IgD-negative memory B cell (primary cell): ENCODE measurements around the gene CCNY. TPM values are rescaled to one million over a fixed set of nuclear protein-coding genes. Genes with fewer than 3 reads are reported as not detected.
A peak's percentile ranks its signal among the peaks of the same experiment; 100 is the strongest.

Experiments
- H3K27ac Mint-ChIP-seq, 3 donors: one replicate each; pipeline ENCODE4 v1.8.0; 2020 to 2022; ENCODE audit warnings: mild to moderate bottlenecking in 3 of 3, mixed read lengths in 3 of 3, moderate library complexity in 1 of 3
- H3K27me3 Mint-ChIP-seq: one replicate; pipeline ENCODE4 v1.8.0; 2021; ENCODE audit warnings: mixed read lengths
- H3K36me3 Mint-ChIP-seq: one replicate; pipeline ENCODE4 v1.8.0; 2020; ENCODE audit warnings: mild to moderate bottlenecking, mixed read lengths
- H3K4me1 Mint-ChIP-seq, 3 donors: one replicate each; pipeline ENCODE4 v1.8.0; 2020 to 2022; ENCODE audit warnings: mixed read lengths in 3 of 3, mild to moderate bottlenecking in 1 of 3
- H3K4me3 Mint-ChIP-seq, 4 donors: one replicate each; pipeline ENCODE4 v1.8.0; 2020 to 2022; ENCODE audit warnings: mild to moderate bottlenecking in 4 of 4, mixed read lengths in 4 of 4, moderate library complexity in 3 of 4
- H3K9me3 Mint-ChIP-seq, 3 donors: one replicate each; pipeline ENCODE4 v1.8.0; 2020 to 2021; ENCODE audit warnings: mixed read lengths in 3 of 3, mild to moderate bottlenecking in 1 of 3
- polyA plus RNA-seq: library from polyadenylated mRNA; unstranded; fragments of 300-500 nt; fragmentation: Illumina TruSeq; gene quantifications from one replicate; pipeline ENCODE4 v1.2.3, GENCODE V29; 2021

Gene CCNY
- polyA plus RNA-seq, 1 donor from 2014 or later = 8.3 TPM

DNA sequence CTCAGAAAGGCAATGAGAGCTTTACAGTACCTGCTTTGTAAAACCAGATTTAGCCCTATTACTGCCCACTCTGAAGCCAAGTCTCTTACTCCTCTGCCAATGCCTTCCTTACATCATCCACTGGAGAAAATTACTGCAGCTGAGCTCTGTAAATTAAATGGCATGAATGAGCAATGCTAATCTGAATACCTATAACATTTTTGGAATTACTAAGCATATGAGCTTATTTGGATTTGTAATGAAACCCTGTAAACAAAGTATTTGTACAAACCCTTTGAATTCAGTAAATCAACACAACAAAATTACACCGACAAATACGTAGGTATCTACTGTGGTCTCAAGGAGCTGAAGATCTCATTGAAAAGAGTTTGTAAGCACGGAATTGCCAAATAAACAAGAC lies 12.1 kb upstream of the CCNY start:
- Mint-ChIP-seq H3K4me3 (no peak overlapping the region), H3K9me3 (peaks cover 0 to 2% (median 0%) of the 10 kb centered on the region in 3 donors), H3K27me3 (no peaks in the 10 kb centered on the region), H3K27ac (no peak overlapping the region), H3K36me3 (peaks cover 9% of the 10 kb centered on the region), H3K4me1 (peaks cover 5 to 17% (median 12%) of the 10 kb centered on the region in 3 donors)

- no peaks in the 10 kb centered on the region for H3K27me3 Mint-ChIP-seq
- H3K4me3 Mint-ChIP-seq = no peak overlapping the region
- peaks cover 9% of the 10 kb centered on the region for H3K36me3 Mint-ChIP-seq
- H3K27ac Mint-ChIP-seq = no peak overlapping the region
- peaks cover 0 to 2% (median 0%) of the 10 kb centered on the region in 3 donors for H3K9me3 Mint-ChIP-seq
- peaks cover 12 to 21% (median 19%) of the 10 kb centered on the region in 3 donors for H3K4me1 Mint-ChIP-seq
These were observed 9.7 kb upstream of the CCNY start for GRCh38 chr10:35326466-35327235.

GRCh38 chr10:35327790-35328403 lies 8.4 kb upstream of the CCNY start:
- no peak overlapping the region for H3K27ac Mint-ChIP-seq
- no peaks in the 10 kb centered on the region for H3K9me3 Mint-ChIP-seq
- H3K4me1 Mint-ChIP-seq = peaks cover 15 to 26% (median 22%) of the 10 kb centered on the region in 3 donors
- no peak overlapping the region for H3K4me3 Mint-ChIP-seq
- no peaks in the 10 kb centered on the region for H3K27me3 Mint-ChIP-seq
- peaks cover 5% of the 10 kb centered on the region for H3K36me3 Mint-ChIP-seq

- H3K9me3 Mint-ChIP-seq = no peaks in the 10 kb centered on the region
- no peaks in the 10 kb centered on the region for H3K27me3 Mint-ChIP-seq
- H3K4me1 Mint-ChIP-seq = peaks cover 21 to 28% (median 27%) of the 10 kb centered on the region in 3 donors
- no peak overlapping the region for H3K4me3 Mint-ChIP-seq
- H3K27ac Mint-ChIP-seq = no peak overlapping the region
- H3K36me3 Mint-ChIP-seq = peaks cover 4% of the 10 kb centered on the region
These were observed 7.8 kb upstream of the CCNY start for GRCh38 chr10:35328404-35329037.

DNA sequence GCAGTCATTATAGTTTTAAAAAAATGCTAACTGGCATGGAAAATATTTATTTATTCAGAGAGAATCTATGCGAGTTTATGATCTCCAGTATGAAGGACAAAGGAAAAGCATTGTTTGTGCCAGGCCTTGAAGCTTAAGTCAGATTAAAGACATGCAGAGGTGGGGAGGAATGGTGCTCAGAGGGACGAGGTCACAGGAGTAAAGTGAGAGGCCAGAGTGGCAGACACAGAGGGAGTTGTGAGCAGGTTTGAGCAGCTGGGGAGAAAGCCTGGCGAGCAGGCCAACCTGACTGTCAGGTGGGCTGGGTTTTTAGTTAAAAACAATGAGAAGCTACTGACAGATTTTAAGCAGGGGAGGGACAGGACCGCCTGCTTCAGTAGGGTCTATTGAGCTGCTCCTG lies 6.8 kb upstream of the CCNY start:
- Mint-ChIP-seq H3K27me3 (no peaks in the 10 kb centered on the region), H3K36me3 (peaks cover 4% of the 10 kb centered on the region), H3K4me3 (no peak overlapping the region), H3K27ac (no peak overlapping the region), H3K9me3 (no peaks in the 10 kb centered on the region), H3K4me1 (peaks cover 23 to 34% (median 33%) of the 10 kb centered on the region in 3 donors)

GRCh38 chr10:35331894-35332640 lies 4.2 kb upstream of the CCNY start:
- Mint-ChIP-seq H3K27me3 (no peaks in the 10 kb centered on the region), H3K4me3 (peak overlapping the region in 3 of 4 donors; percentile 32 to 48 (median 33)), H3K36me3 (peaks cover 4% of the 10 kb centered on the region), H3K27ac (no peak overlapping the region), H3K9me3 (no peaks in the 10 kb centered on the region), H3K4me1 (peaks cover 29 to 45% (median 38%) of the 10 kb centered on the region in 3 donors)

DNA sequence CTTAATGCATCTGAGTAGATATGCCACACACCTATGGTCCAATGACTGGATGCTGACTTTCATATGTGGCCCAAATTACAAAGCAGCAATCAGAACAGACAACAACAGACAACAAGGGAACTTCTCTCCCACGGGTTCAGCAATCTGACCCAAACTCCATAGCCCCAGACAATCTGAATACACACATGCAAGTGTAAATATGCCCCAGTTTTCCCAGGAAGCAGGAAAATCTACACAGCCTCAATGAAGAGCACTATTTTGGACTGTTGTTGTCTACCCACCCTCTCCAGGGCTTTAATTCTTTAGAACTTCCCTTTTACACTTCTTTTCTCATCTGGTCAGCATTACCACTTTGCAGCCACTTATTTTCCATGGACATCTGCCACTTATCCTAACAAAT lies 2.0 kb upstream of the CCNY start:
- no peaks in the 10 kb centered on the region for H3K27me3 Mint-ChIP-seq
- peaks cover 3% of the 10 kb centered on the region for H3K36me3 Mint-ChIP-seq
- peak overlapping the region; percentile 30 to 88 (median 72) for H3K4me3 Mint-ChIP-seq
- no peaks in the 10 kb centered on the region for H3K9me3 Mint-ChIP-seq
- peaks cover 41 to 54% (median 47%) of the 10 kb centered on the region in 3 donors for H3K4me1 Mint-ChIP-seq
- peak overlapping the region in 1 of 3 donors; percentile 11 for H3K27ac Mint-ChIP-seq

GRCh38 chr10:35335133-35336083 lies 901 bp upstream of the CCNY start:
- H3K36me3 Mint-ChIP-seq = peaks cover 3% of the 10 kb centered on the region
- H3K9me3 Mint-ChIP-seq = no peaks in the 10 kb centered on the region
- peak overlapping the region; percentile 84 to 95 (median 90) for H3K4me3 Mint-ChIP-seq
- H3K27ac Mint-ChIP-seq = peak overlapping the region; percentile 81 to 95 (median 84)
- no peaks in the 10 kb centered on the region for H3K27me3 Mint-ChIP-seq
- peaks cover 43 to 59% (median 51%) of the 10 kb centered on the region in 3 donors for H3K4me1 Mint-ChIP-seq

DNA sequence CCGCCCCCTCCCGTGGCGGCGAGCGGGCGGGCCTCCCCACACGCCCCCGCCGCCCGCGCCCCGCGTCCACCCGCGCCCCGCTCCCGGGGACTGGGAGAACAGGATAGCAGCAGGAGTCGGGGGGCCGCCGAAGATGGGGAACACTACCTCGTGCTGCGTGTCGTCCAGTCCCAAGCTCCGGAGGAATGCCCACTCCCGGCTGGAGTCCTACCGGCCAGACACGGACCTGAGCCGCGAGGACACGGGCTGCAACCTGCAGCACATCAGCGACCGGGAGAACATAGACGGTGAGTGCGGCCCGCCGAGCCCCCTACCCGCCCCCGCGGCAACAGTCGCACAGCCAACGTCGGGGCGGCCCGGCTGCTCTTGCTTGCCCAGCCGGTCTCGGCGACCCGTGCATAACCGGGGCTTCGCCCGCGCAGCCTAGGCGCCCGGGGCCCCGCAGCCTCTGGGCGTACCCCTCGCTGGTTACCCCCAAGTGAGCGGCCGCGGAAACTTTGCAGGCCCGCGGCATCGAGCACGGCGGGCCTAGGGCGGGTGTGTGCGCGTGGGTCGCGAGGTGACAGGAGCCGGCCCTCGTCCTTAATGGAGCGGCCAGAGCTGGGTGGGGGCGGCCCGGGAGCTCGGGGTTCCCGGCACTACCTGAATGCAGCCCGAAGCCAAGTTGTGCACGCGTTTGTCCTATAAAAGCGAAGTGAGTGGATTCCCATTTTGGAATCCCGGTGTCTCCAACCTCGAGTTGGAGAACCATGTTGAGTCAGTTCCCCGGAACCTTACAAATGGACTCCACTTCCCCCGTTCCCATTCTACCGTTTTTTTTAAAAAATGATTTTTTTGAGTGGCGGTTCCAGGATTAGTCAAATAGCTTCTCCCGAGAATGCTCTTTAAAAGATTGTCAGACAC lies 863 bp downstream of the CCNY start:
- H3K36me3 Mint-ChIP-seq = no peaks in the 10 kb centered on the region

GRCh38 chr10:35339942-35340341 lies 3.6 kb downstream of the CCNY start:
- H3K27me3 Mint-ChIP-seq = no peaks in the 10 kb centered on the region
- H3K27ac Mint-ChIP-seq = peak overlapping the region; percentile 48 to 79 (median 71)
- H3K4me1 Mint-ChIP-seq = peaks cover 42 to 57% (median 51%) of the 10 kb centered on the region in 3 donors
- no peaks in the 10 kb centered on the region for H3K9me3 Mint-ChIP-seq
- peak overlapping the region in 3 of 4 donors; percentile 15 to 93 (median 70) for H3K4me3 Mint-ChIP-seq
- no peaks in the 10 kb centered on the region for H3K36me3 Mint-ChIP-seq

More for the DNA sequence above, 863 bp downstream of the CCNY start:
- Mint-ChIP-seq H3K4me3 (peak overlapping the region; percentile 84 to 93 (median 88)), H3K9me3 (no peaks in the 10 kb centered on the region), H3K27me3 (no peaks in the 10 kb centered on the region), H3K4me1 (peaks cover 53 to 63% (median 62%) of the 10 kb centered on the region in 3 donors), H3K27ac (peak overlapping the region; percentile 33 to 79 (median 71))

GRCh38 chr10:35340975-35341374 lies 4.7 kb downstream of the CCNY start:
- Mint-ChIP-seq H3K36me3 (no peaks in the 10 kb centered on the region), H3K4me3 (peak overlapping the region in 3 of 4 donors; percentile 6 to 32 (median 6)), H3K9me3 (no peaks in the 10 kb centered on the region), H3K4me1 (peaks cover 40 to 53% (median 41%) of the 10 kb centered on the region in 3 donors), H3K27me3 (no peaks in the 10 kb centered on the region), H3K27ac (peak overlapping the region; percentile 13 to 84 (median 52))

GRCh38 chr10:35341521-35341920 lies 5.2 kb downstream of the CCNY start:
- Mint-ChIP-seq H3K4me3 (peak overlapping the region; percentile 2 to 31 (median 6)), H3K4me1 (peaks cover 40 to 54% (median 41%) of the 10 kb centered on the region in 3 donors), H3K36me3 (no peaks in the 10 kb centered on the region), H3K27ac (peak overlapping the region in 2 of 3 donors; percentile 13 to 52), H3K9me3 (no peaks in the 10 kb centered on the region), H3K27me3 (no peaks in the 10 kb centered on the region)
